Ishikawa (cell line): Measurements from ENCODE around the gene CTSW.

Experiments used
- CREB1 ChIP-seq: IDR thresholded peaks from 2 replicates; pipeline ENCODE4 v1.6.1; 2012; ENCODE audit warnings: low read depth
- EP300 ChIP-seq: IDR thresholded peaks from 2 replicates; pipeline ENCODE4 v1.6.1; 2012; ENCODE audit warnings: borderline replicate concordance
- MAX ChIP-seq: IDR thresholded peaks from 2 replicates; pipeline ENCODE4 v1.6.1; 2012
- RAD21 ChIP-seq: IDR thresholded peaks from 2 replicates; pipeline ENCODE4 v1.6.1; 2012; ENCODE audit warnings: low read depth
- REST ChIP-seq: IDR thresholded peaks from 2 replicates; pipeline ENCODE4 v1.6.1; 2012; ENCODE audit warnings: low read depth, mild to moderate bottlenecking
- TAF1 ChIP-seq: IDR thresholded peaks from 2 replicates; pipeline ENCODE4 v1.6.1; 2012; ENCODE audit warnings: low read depth, mild to moderate bottlenecking
- TEAD4 ChIP-seq: IDR thresholded peaks from 2 replicates; pipeline ENCODE4 v1.6.1; 2012
- USF1 ChIP-seq: IDR thresholded peaks from 2 replicates; pipeline ENCODE4 v1.6.1; 2012
- YY1 ChIP-seq: IDR thresholded peaks from 2 replicates; pipeline ENCODE4 v1.6.1; 2012; ENCODE audit warnings: low read depth

DNA sequence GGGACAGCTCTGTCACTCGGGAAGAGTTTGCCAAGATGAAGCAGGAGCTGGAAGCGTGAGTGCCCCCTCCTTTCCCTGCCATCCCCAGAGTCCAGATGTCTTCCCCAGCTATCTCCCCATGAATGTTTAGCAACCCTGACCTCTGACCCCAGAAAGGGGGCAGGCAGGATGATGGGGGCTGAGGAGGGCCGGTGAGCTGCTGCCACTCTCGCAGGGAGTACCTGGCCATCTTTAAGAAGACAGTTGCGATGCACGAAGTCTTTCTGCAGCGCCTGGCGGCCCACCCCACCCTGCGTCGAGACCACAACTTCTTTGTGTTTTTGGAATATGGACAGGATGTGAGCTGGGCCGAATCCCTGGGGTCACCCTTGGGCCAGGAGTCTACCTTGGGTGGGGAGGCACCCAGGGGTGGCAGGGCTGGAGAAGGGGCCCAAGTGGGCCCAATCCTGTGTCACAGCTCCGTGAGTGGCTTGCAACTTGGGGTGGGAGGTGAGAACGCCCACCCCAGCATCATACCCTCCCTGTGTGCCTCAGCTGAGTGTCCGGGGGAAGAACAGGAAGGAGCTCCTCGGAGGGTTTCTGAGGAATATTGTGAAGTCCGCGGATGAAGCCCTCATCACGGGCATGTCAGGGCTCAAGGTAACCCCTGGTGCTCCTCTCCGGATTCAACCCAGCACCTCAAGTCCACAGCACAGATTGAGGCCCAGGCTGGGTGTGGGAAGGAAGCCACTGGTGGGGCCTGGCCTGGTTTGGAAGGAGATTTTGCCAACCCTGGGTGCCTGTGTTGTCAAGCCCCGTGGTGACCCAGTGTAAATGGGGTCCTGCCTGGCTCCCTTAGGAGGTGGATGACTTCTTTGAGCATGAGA, 29.2 kb upstream of the CTSW start:
- TF ChIP-seq YY1 (no peak), TEAD4 (no peak), RAD21 (no peak), TAF1 (no peak), MAX (no peak), REST (no peak), USF1 (no peak), CREB1 (no peak), EP300 (no peak)
